SK-N-SH (cell line): Measurements from ENCODE around the gene MYO9A. TPM values are rescaled to one million over a fixed set of nuclear protein-coding genes. Genes with fewer than 3 reads are reported as not detected.

ENCODE experiments used
- CTCF ChIA-PET: fragments of 300-600, 350-600 bp; formaldehyde crosslinking; extraction: SDS; loops from one replicate; lab custom pipeline; 2021; lab: Yijun Ruan, JAX
- POLR2A ChIA-PET: fragments of 350-600 bp; sonication (Branson Sonifier 250); formaldehyde crosslinking; extraction: SDS; loops from one replicate; lab custom pipeline; 2020; ENCODE audit warnings: antibody characterized with exemption, inconsistent platforms; lab: Yijun Ruan, JAX
- DNase-seq: peaks from one replicate; pipeline ENCODE4 v3.0.0; 2012
- H2AFZ ChIP-seq: fragments of 200-600 bp; sonication (generic); 2 replicates; pipeline ENCODE4 v1.8.1; 2016; ENCODE audit warnings: antibody characterized with exemption, mild to moderate bottlenecking, low read depth
- H3F3A ChIP-seq: fragments of 200-600 bp; sonication (generic); replicated peaks from 2 replicates; pipeline ENCODE3; 2016; ENCODE audit warnings: antibody characterized with exemption, mild to moderate bottlenecking; ENCODE audit not compliant: insufficient read depth
- H3K27ac ChIP-seq, 2 experiments: fragments of 200-500 bp in 1 of 2; fragments of 200-600 bp in 1 of 2; sonication (Bioruptor generic) in 1 of 2; sonication (generic), shearing (Covaris generic) in 1 of 2; 2 replicates each; pipeline versions ENCODE4 v1.5.1 to v1.6.1; 2014 to 2016; ENCODE audit warnings: low read depth in 2 of 2, inconsistent platforms in 1 of 2, low read length in 1 of 2, mild to moderate bottlenecking in 1 of 2, mixed read lengths in 1 of 2
- H3K27me3 ChIP-seq: fragments of 200-600 bp; sonication (generic), shearing (Covaris generic); 2 replicates; pipeline ENCODE4 v1.6.1; 2016; ENCODE audit warnings: mixed run types; ENCODE audit not compliant: insufficient read depth
- H3K36me3 ChIP-seq, 2 experiments: fragments of 200-500 bp in 1 of 2; fragments of 200-600 bp in 1 of 2; sonication (Bioruptor generic) in 1 of 2; sonication (generic) in 1 of 2; replicated peaks in 1 of 2; 2 replicates each; pipeline versions ENCODE3 to v1.5.1; 2014 to 2016; ENCODE audit warnings: low read length in 1 of 2, mild to moderate bottlenecking in 1 of 2; ENCODE audit not compliant: insufficient read depth in 2 of 2, control insufficient read depth in 1 of 2
- H3K4me1 ChIP-seq, 2 experiments: fragments of 200-500 bp in 1 of 2; fragments of 200-600 bp in 1 of 2; sonication (Bioruptor generic) in 1 of 2; sonication (generic), shearing (Covaris generic) in 1 of 2; 2 replicates each; pipeline versions ENCODE4 v1.5.1 to v1.6.1; 2014 to 2016; ENCODE audit warnings: low read depth in 1 of 2, low read length in 1 of 2, mixed run types in 1 of 2; ENCODE audit not compliant: insufficient read depth in 2 of 2, control insufficient read depth in 1 of 2
- H3K4me2 ChIP-seq: fragments of 200-600 bp; sonication (generic), shearing (Covaris generic); 2 replicates; pipeline ENCODE4 v1.6.1; 2017; ENCODE audit warnings: mixed run types
- H3K4me3 ChIP-seq, 2 experiments: fragments of 200-500 bp in 1 of 2; fragments of 200-600 bp in 1 of 2; sonication (Bioruptor generic) in 1 of 2; sonication (generic), shearing (Covaris generic) in 1 of 2; 2 replicates each; pipeline versions ENCODE4 v1.5.1 to v1.8.1; 2014 to 2016; ENCODE audit warnings: low read depth in 2 of 2, inconsistent platforms in 1 of 2, low read length in 1 of 2, mild to moderate bottlenecking in 1 of 2, mixed read lengths in 1 of 2, moderate library complexity in 1 of 2
- H3K79me2 ChIP-seq: fragments of 200-600 bp; sonication (generic); 2 replicates; pipeline ENCODE4 v1.8.1; 2017; ENCODE audit warnings: mild to moderate bottlenecking; ENCODE audit not compliant: insufficient read depth
- H3K9ac ChIP-seq: fragments of 200-600 bp; sonication (generic); 2 replicates; pipeline ENCODE4 v1.6.1; 2017; ENCODE audit warnings: mixed run types
- H3K9me2 ChIP-seq: fragments of 200-600 bp; sonication (generic); 2 replicates; pipeline ENCODE4 v1.6.1; 2017; ENCODE audit warnings: mixed run types
- H3K9me3 ChIP-seq: fragments of 200-600 bp; sonication (generic); 2 replicates; pipeline ENCODE4 v1.6.1; 2017; ENCODE audit warnings: mixed run types, mild to moderate bottlenecking, moderate library complexity
- H4K20me1 ChIP-seq: fragments of 200-600 bp; sonication (generic); 2 replicates; pipeline ENCODE4 v1.6.1; 2017; ENCODE audit warnings: mild to moderate bottlenecking, mixed run types; ENCODE audit not compliant: insufficient read depth
- CTCF ChIP-seq: fragments of 200-600 bp; sonication (generic); IDR thresholded peaks from 2 replicates; pipeline ENCODE4 v1.6.1; 2017; ENCODE audit warnings: antibody characterized with exemption, mild to moderate bottlenecking, moderate library complexity
- FOXM1 ChIP-seq: IDR thresholded peaks from 2 replicates; pipeline ENCODE4 v1.4.0; 2012; ENCODE audit warnings: low read depth, mild to moderate bottlenecking
- MXI1 ChIP-seq: IDR thresholded peaks from 2 replicates; pipeline ENCODE4 v1.6.1; 2012; ENCODE audit warnings: mild to moderate bottlenecking, low read depth, low read length, improper control_type of control experiment
- POLR2AphosphoS5 ChIP-seq: IDR thresholded peaks from 2 replicates; pipeline ENCODE4 v1.6.1; 2012; ENCODE audit warnings: low read depth, low read length
- RCOR1 ChIP-seq: fragments of 150-350 bp; IDR thresholded peaks from 2 replicates; pipeline ENCODE4 v1.6.1; 2017; ENCODE audit warnings: antibody characterized with exemption, low read length
- REST ChIP-seq: IDR thresholded peaks from 2 replicates; pipeline ENCODE4 v1.6.1; 2012; ENCODE audit warnings: mild to moderate bottlenecking, low read depth, low read length, moderate library complexity
- SMC3 ChIP-seq: IDR thresholded peaks from 2 replicates; pipeline ENCODE4 v1.6.1; 2012; ENCODE audit warnings: low read depth, low read length, improper control_type of control experiment
- TAF1 ChIP-seq: IDR thresholded peaks from 2 replicates; pipeline ENCODE4 v1.6.1; 2012; ENCODE audit warnings: low read depth, mild to moderate bottlenecking, low read length, moderate library complexity, borderline replicate concordance
- TCF12 ChIP-seq: IDR thresholded peaks from 2 replicates; pipeline ENCODE4 v1.4.0; 2012
- WGBS: methylation state at CpG from one replicate; pipeline ENCODE4 v1.1.6; 2017; ENCODE audit warnings: low lambda C conversion rate; 5-methylcytosine and 5-hydroxymethylcytosine counted together
- polyA plus RNA-seq, 3 experiments: library from polyadenylated mRNA; depleted of rRNA; stranded (reverse); fragments of >200 nt; gene quantifications; 2 replicates each; pipeline ENCODE4 v1.2.3, GENCODE V29; 2012

MYO9A gene
- polyA plus RNA-seq, 1 of the 3 experiments (the other 2 are of a cell fraction), result 4.1 TPM

DNA sequence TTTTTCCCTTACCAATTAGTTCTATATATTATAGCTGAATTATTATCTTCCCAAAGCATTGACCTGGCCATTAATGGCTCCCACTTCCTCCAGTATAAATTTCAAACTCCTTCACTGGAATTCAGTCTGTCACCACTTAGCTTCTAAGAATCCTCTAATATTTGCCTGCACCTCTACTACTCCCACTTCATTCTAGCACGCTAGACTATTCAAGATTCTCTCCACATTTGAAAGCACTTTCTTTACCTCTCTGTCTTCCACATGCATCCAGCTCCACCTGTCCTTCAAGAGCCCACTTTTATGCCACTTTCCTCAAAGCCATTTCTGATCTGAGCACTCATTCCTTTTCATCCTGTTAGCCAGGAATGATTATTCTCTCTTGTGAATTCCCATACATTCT is 15.3 kb upstream of the MYO9A start (continued):
- TF ChIP-seq REST (no peak), MXI1 (no peak)

DNA sequence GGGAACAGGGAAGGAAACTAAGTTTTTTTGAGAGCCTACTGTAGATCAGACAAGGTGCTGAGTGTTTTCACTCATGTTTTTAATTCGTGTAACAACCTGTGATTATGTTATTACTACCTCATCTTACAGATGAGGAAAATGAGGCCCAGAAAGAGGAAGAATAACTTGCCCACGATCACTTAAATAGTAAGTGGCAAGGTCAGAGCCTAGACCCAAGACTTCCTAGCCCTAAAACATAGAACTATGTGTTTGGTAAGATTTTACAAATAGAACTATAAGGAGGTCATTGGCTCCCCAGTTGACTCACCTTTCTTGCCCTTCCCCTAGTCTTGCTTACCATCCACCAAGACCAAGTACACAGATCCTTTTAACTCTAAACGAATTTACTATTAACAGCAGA is 14.0 kb upstream of the MYO9A start:
- Histone ChIP-seq H3K9ac (no peak overlapping the region), H3K79me2 (no peaks in the 10 kb centered on the region), H3K4me3 (no peak overlapping the region), H4K20me1 (no peaks in the 10 kb centered on the region), H2AFZ (no peak overlapping the region), H3K9me2 (no peaks in the 10 kb centered on the region), H3K36me3 (no peaks in the 10 kb centered on the region), H3K4me1 (no peaks in the 10 kb centered on the region), H3K4me2 (no peak overlapping the region), H3K27ac (no peak overlapping the region), H3F3A (no peaks in the 10 kb centered on the region), H3K9me3 (no peaks in the 10 kb centered on the region), H3K27me3 (no peaks in the 10 kb centered on the region)
- WGBS, result 61% methylated on average over 3 of the region's 3 CpGs
- ChIA-PET POLR2A (no interaction called here), CTCF (interaction anchor here (1.2 kb wide), 1 partner anchor 24 kb away, joined by 4 read pairs; no protein-coding TSS in a partner anchor)
- DNase-seq, result no peak
- no peak for TF ChIP-seq TCF12

DNA sequence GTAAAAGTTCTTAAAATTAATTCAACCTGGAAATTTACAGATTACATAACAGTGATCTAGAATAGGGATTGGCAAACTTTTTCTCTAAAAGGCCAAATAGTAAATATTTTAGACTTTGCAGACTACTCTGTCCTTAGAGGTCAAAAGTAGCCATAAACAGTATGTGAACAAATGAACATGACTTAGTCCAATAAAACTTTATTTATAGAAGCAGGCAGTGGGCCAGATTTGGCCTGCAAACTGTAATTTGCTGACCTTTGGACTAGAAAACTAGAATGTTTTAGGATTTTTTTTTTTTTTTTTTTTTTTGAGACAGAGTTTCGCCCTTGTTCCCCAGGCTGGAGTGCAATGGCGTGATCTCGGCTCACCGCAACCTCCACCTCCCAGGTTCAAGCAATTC is 12.3 kb upstream of the MYO9A start:
- no peak for DNase-seq
- Histone ChIP-seq H3K27me3 (no peaks in the 10 kb centered on the region), H3K27ac (no peak overlapping the region), H3K4me3 (no peak overlapping the region), H3K36me3 (no peaks in the 10 kb centered on the region), H3K4me2 (no peak overlapping the region), H4K20me1 (no peaks in the 10 kb centered on the region), H3F3A (no peaks in the 10 kb centered on the region), H3K9me2 (no peaks in the 10 kb centered on the region), H3K9me3 (no peaks in the 10 kb centered on the region), H2AFZ (no peak overlapping the region), H3K79me2 (no peaks in the 10 kb centered on the region), H3K4me1 (no peaks in the 10 kb centered on the region), H3K9ac (no peak overlapping the region)
- CTCF ChIA-PET, result interaction anchor here (0.8 to 1.0 kb wide), 2 partner anchors 15 to 149 kb away, joined by 3 read pairs; no protein-coding TSS in a partner anchor
- POLR2A ChIA-PET, result no interaction called here
- 97% methylated on average over 4 of the region's 4 CpGs for WGBS
- no peak for TF ChIP-seq FOXM1

DNA sequence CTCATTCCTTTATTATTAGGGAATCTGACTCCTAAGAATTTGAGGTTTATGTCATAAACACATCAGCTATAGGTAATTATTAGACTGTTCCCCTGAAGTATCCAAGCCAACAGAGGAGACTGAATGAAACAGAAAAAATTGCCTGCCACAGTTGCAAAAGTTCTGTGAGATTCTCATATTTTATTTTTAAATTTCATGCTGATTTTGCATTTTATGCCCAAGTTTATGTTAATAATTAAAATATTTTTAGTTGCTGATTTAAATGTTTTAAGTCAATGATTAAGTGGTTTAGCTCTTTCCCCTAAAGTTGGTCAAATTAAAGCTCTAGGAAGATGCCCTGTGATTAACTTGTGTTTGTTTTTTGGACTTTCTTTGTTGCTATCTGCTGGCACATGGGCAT is 10.4 kb upstream of the MYO9A start:
- Histone ChIP-seq H3K27ac (no peak overlapping the region), H4K20me1 (no peaks in the 10 kb centered on the region), H3K9me2 (no peaks in the 10 kb centered on the region), H3K4me1 (no peaks in the 10 kb centered on the region; a peak in 1 of 4 replicates), H3K4me2 (no peak overlapping the region), H3K36me3 (no peaks in the 10 kb centered on the region), H3F3A (peaks cover 3% of the 10 kb centered on the region), H3K9ac (no peak overlapping the region), H3K79me2 (no peaks in the 10 kb centered on the region), H2AFZ (no peak overlapping the region), H3K9me3 (no peaks in the 10 kb centered on the region), H3K4me3 (no peak overlapping the region), H3K27me3 (no peaks in the 10 kb centered on the region)
- no peak for DNase-seq
- CTCF ChIA-PET, result interaction anchor here (2.1 kb wide), 1 partner anchor 28 kb away, joined by 11 read pairs; no protein-coding TSS in a partner anchor
- POLR2A ChIA-PET, result no interaction called here
- TF ChIP-seq CTCF (no peak), TAF1 (no peak), SMC3 (no peak), POLR2AphosphoS5 (no peak), REST (no peak), RCOR1 (no peak)
